ENCODE measurements around the gene SLC9A2.

The SLC9A2 gene

GRCh38 chr2:102639429-102639828, 20.1 kb downstream of the SLC9A2 start:
- H3K27ac ChIP-seq (ENCODE audit: low read depth, low read length, severe bottlenecking): no peak overlapping the region
- no peaks in the 10 kb centered on the region for H3K36me3 ChIP-seq (ENCODE audit: control insufficient read depth, insufficient read depth, low read length)
- no peaks in the 10 kb centered on the region for H3K4me1 ChIP-seq (ENCODE audit: control insufficient read depth, insufficient read depth, low read length, poor library complexity, severe bottlenecking)
- H3K4me3 ChIP-seq (ENCODE audit: extremely low read depth, insufficient read depth, low read length, poor library complexity, severe bottlenecking): no peak overlapping the region
- H3K9me3 ChIP-seq (ENCODE audit: control insufficient read depth, low read length): no peaks in the 10 kb centered on the region
- 79 to 89% methylated on average over 2 of the region's 2 CpGs for WGBS, 2 experiments (ENCODE audit: insufficient coverage in 2 of 2)

DNA sequence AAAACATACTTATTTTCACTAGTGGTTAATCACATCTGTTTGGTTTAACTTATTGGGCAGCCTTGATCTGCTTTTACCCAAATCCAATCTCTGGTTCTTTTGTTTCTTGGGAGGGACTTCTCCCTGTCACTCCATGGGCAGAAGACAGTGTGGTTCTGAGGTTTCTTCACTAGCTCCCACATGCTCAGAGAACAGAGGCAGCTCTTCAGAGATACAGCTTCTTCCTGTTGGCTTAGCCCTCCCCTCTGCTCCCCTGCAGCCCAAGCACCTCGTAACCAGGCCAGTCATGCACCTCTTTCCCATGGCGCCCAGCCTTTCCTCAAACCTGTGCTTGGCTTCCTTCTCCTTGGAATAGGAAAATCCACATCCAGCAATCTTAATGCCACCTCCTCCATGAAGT, 32.8 kb downstream of the SLC9A2 start:
- no peaks in the 10 kb centered on the region for H3K4me1 ChIP-seq (ENCODE audit: control insufficient read depth, insufficient read depth, low read length, poor library complexity, severe bottlenecking)
- no peaks in the 10 kb centered on the region for H3K9me3 ChIP-seq (ENCODE audit: control insufficient read depth, low read length)
- H3K27ac ChIP-seq (ENCODE audit: low read depth, low read length, severe bottlenecking): no peak overlapping the region
- WGBS, 2 experiments (ENCODE audit: insufficient coverage in 2 of 2): 79 to 80% methylated on average over 2 of the region's 2 CpGs
- H3K36me3 ChIP-seq (ENCODE audit: control insufficient read depth, insufficient read depth, low read length): no peaks in the 10 kb centered on the region
- H3K4me3 ChIP-seq (ENCODE audit: extremely low read depth, insufficient read depth, low read length, poor library complexity, severe bottlenecking): no peak overlapping the region

- H3K27ac ChIP-seq (ENCODE audit: low read depth, low read length, severe bottlenecking): no peak overlapping the region
- 81 to 88% methylated on average over 7 of the region's 7 CpGs for WGBS, 2 experiments (ENCODE audit: insufficient coverage in 2 of 2)
- H3K9me3 ChIP-seq (ENCODE audit: control insufficient read depth, low read length): no peaks in the 10 kb centered on the region
- no peak overlapping the region for H3K4me3 ChIP-seq (ENCODE audit: extremely low read depth, insufficient read depth, low read length, poor library complexity, severe bottlenecking)
- no peaks in the 10 kb centered on the region for H3K36me3 ChIP-seq (ENCODE audit: control insufficient read depth, insufficient read depth, low read length)
- no peaks in the 10 kb centered on the region for H3K4me1 ChIP-seq (ENCODE audit: control insufficient read depth, insufficient read depth, low read length, poor library complexity, severe bottlenecking)
Observed at GRCh38 chr2:102657770-102658169, 38.4 kb downstream of the SLC9A2 start.

- no peak overlapping the region for H3K27ac ChIP-seq (ENCODE audit: low read depth, low read length, severe bottlenecking)
- H3K4me3 ChIP-seq (ENCODE audit: extremely low read depth, insufficient read depth, low read length, poor library complexity, severe bottlenecking): no peak overlapping the region
- H3K4me1 ChIP-seq (ENCODE audit: control insufficient read depth, insufficient read depth, low read length, poor library complexity, severe bottlenecking): no peaks in the 10 kb centered on the region
- no peaks in the 10 kb centered on the region for H3K9me3 ChIP-seq (ENCODE audit: control insufficient read depth, low read length)
- H3K36me3 ChIP-seq (ENCODE audit: control insufficient read depth, insufficient read depth, low read length): no peaks in the 10 kb centered on the region
- 94 to 100% methylated on average over 2 of the region's 2 CpGs for WGBS, 2 experiments (ENCODE audit: insufficient coverage in 2 of 2)
Observed at GRCh38 chr2:102660070-102660469, 40.7 kb downstream of the SLC9A2 start.

- 98% methylated on average over 4 to 5 of the region's 6 CpGs for WGBS, 2 experiments (ENCODE audit: insufficient coverage in 2 of 2)
Observed at GRCh38 chr2:102660574-102660973, 41.2 kb downstream of the SLC9A2 start.

DNA sequence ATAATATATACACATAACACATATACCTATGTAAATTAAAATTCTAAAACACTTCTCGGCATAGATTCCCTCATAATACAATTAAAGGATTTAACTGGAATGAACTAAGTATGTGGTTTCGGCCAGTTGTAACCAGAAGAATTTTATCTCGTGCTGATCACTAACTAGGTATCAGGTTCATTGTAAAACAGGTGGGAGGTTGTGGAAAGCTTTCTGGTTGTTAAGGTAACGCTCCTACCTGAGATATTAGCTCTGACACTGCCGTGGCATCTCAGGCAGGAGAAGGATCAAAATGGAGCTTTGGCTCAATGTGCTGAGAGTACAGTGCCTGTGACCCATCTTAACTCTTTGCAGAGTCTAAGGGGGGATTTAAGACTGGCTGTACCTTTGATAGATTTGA, 42.5 kb downstream of the SLC9A2 start:
- Histone ChIP-seq H3K4me1 (ENCODE audit: control insufficient read depth, insufficient read depth, low read length, poor library complexity, severe bottlenecking) (no peaks in the 10 kb centered on the region), H3K27ac (ENCODE audit: low read depth, low read length, severe bottlenecking) (no peak overlapping the region), H3K4me3 (ENCODE audit: extremely low read depth, insufficient read depth, low read length, poor library complexity, severe bottlenecking) (no peak overlapping the region), H3K36me3 (ENCODE audit: control insufficient read depth, insufficient read depth, low read length) (no peaks in the 10 kb centered on the region), H3K9me3 (ENCODE audit: control insufficient read depth, low read length) (no peaks in the 10 kb centered on the region)
- 85% methylated on average over 2 to 4 of the region's 5 CpGs for WGBS, 2 experiments (ENCODE audit: insufficient coverage in 2 of 2)

More at GRCh38 chr2:102660574-102660973, 41.2 kb downstream of the SLC9A2 start:
- Histone ChIP-seq H3K4me3 (ENCODE audit: extremely low read depth, insufficient read depth, low read length, poor library complexity, severe bottlenecking) (no peak overlapping the region), H3K9me3 (ENCODE audit: control insufficient read depth, low read length) (no peaks in the 10 kb centered on the region), H3K4me1 (ENCODE audit: control insufficient read depth, insufficient read depth, low read length, poor library complexity, severe bottlenecking) (no peaks in the 10 kb centered on the region), H3K36me3 (ENCODE audit: control insufficient read depth, insufficient read depth, low read length) (no peaks in the 10 kb centered on the region), H3K27ac (ENCODE audit: low read depth, low read length, severe bottlenecking) (no peak overlapping the region)

GRCh38 chr2:102662833-102663232, 43.5 kb downstream of the SLC9A2 start:
- H3K27ac ChIP-seq (ENCODE audit: low read depth, low read length, severe bottlenecking): no peak overlapping the region
- no peaks in the 10 kb centered on the region for H3K36me3 ChIP-seq (ENCODE audit: control insufficient read depth, insufficient read depth, low read length)
- WGBS, 2 experiments (ENCODE audit: insufficient coverage in 2 of 2): 83 to 97% methylated on average over 3 to 5 of the region's 5 CpGs
- no peaks in the 10 kb centered on the region for H3K9me3 ChIP-seq (ENCODE audit: control insufficient read depth, low read length)
- H3K4me1 ChIP-seq (ENCODE audit: control insufficient read depth, insufficient read depth, low read length, poor library complexity, severe bottlenecking): no peaks in the 10 kb centered on the region
- no peak overlapping the region for H3K4me3 ChIP-seq (ENCODE audit: extremely low read depth, insufficient read depth, low read length, poor library complexity, severe bottlenecking)

- H3K36me3 ChIP-seq (ENCODE audit: control insufficient read depth, insufficient read depth, low read length): no peaks in the 10 kb centered on the region
- no peak overlapping the region for H3K4me3 ChIP-seq (ENCODE audit: extremely low read depth, insufficient read depth, low read length, poor library complexity, severe bottlenecking)
- H3K27ac ChIP-seq (ENCODE audit: low read depth, low read length, severe bottlenecking): no peak overlapping the region
Observed at GRCh38 chr2:102663381-102663780, 44.0 kb downstream of the SLC9A2 start.

DNA sequence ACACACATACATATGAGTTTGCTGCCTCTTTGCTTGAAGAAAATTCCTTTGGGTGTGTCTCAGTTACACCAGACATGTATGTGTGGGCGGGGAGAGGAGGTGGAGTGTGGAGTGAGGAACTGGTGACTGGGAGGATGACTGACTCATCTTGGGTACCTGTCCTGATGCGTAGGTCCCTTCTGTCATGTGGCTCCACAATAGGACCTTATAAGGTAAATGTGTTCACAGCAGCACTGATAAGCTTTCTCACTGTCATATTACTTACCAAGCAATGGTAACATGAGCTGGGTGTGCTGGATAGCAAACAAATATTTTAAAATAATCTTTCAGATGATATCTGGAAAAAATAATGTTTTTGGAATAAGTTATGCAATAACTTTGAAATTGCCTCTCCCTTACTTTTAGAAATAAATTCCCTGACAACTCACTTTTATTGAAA, 45.1 kb downstream of the SLC9A2 start:
- Histone ChIP-seq H3K36me3 (ENCODE audit: control insufficient read depth, insufficient read depth, low read length) (no peaks in the 10 kb centered on the region), H3K4me1 (ENCODE audit: control insufficient read depth, insufficient read depth, low read length, poor library complexity, severe bottlenecking) (no peaks in the 10 kb centered on the region), H3K9me3 (ENCODE audit: control insufficient read depth, low read length) (no peaks in the 10 kb centered on the region), H3K27ac (ENCODE audit: low read depth, low read length, severe bottlenecking) (no peak overlapping the region), H3K4me3 (ENCODE audit: extremely low read depth, insufficient read depth, low read length, poor library complexity, severe bottlenecking) (no peak overlapping the region)
- WGBS, 2 experiments (ENCODE audit: insufficient coverage in 2 of 2): 100% methylated on average over 1 of the region's 2 CpGs; no CpG with 5 or more reads in 1 of the 2 experiments

More at GRCh38 chr2:102663381-102663780, 44.0 kb downstream of the SLC9A2 start:
- 96 to 100% methylated on average over 2 to 3 of the region's 3 CpGs for WGBS, 2 experiments (ENCODE audit: insufficient coverage in 2 of 2)
- Histone ChIP-seq H3K9me3 (ENCODE audit: control insufficient read depth, low read length) (no peaks in the 10 kb centered on the region), H3K4me1 (ENCODE audit: control insufficient read depth, insufficient read depth, low read length, poor library complexity, severe bottlenecking) (no peaks in the 10 kb centered on the region)

DNA sequence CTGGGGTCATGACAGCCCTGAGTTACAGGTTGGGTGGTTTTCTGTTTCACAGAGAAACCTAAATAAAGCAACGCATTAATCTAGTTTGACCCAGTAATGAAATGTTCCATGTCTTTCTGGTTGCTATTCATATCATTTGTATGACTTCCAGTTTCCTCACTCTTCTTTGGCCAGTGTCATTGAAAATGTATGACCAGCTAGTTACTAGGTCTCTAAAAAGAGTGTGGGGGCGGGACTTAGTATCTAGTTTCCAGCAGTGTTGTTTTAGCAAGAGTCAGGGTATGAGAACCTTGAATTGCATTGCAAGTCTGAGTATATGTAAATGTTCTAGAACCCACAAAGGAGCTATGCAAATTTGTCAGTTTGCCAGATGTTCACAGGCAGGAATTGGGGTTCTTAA, 47.7 kb downstream of the SLC9A2 start:
- no peak overlapping the region for H3K27ac ChIP-seq (ENCODE audit: low read depth, low read length, severe bottlenecking)
- H3K9me3 ChIP-seq (ENCODE audit: control insufficient read depth, low read length): no peaks in the 10 kb centered on the region
- no peaks in the 10 kb centered on the region for H3K4me1 ChIP-seq (ENCODE audit: control insufficient read depth, insufficient read depth, low read length, poor library complexity, severe bottlenecking)
- no peak overlapping the region for H3K4me3 ChIP-seq (ENCODE audit: extremely low read depth, insufficient read depth, low read length, poor library complexity, severe bottlenecking)
- 83 to 100% methylated on average over 1 to 2 of the region's 2 CpGs for WGBS, 2 experiments (ENCODE audit: insufficient coverage in 2 of 2)
- H3K36me3 ChIP-seq (ENCODE audit: control insufficient read depth, insufficient read depth, low read length): no peaks in the 10 kb centered on the region

DNA sequence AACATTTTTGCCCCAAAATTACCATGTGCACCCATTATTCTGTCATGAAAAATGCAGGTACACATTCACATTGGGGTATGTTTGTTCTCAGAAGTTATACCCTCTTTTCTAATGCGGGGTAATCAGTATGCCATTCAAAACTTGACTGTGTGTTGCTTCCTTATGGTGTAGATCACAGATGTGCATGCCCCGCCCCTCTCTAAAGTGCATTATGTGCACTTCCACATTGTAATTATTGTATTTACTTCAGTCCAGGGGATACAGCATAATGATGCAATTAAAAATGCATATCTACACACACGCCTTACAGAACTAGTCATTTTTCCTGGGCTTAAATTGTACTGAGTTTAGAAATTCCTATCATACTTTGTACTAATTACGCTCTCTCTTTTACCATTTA, 48.8 kb downstream of the SLC9A2 start:
- Histone ChIP-seq H3K4me3 (ENCODE audit: extremely low read depth, insufficient read depth, low read length, poor library complexity, severe bottlenecking) (no peak overlapping the region), H3K9me3 (ENCODE audit: control insufficient read depth, low read length) (no peaks in the 10 kb centered on the region), H3K27ac (ENCODE audit: low read depth, low read length, severe bottlenecking) (no peak overlapping the region), H3K36me3 (ENCODE audit: control insufficient read depth, insufficient read depth, low read length) (no peaks in the 10 kb centered on the region), H3K4me1 (ENCODE audit: control insufficient read depth, insufficient read depth, low read length, poor library complexity, severe bottlenecking) (no peaks in the 10 kb centered on the region)
- WGBS, 2 experiments (ENCODE audit: insufficient coverage in 2 of 2): 100% methylated on average over 1 of the region's 4 CpGs
